GM19099 (cell line): ENCODE data around the gene PLCB4.

ENCODE experiments used
- POLR2A ChIP-seq: IDR thresholded peaks from 3 replicates; pipeline ENCODE4 v1.6.1; 2011; ENCODE audit warnings: low read depth; ENCODE audit not compliant: insufficient read length; ENCODE audit errors: extremely low read depth

Gene PLCB4

GRCh38 chr20:9499126-9499899, 430.4 kb downstream of the PLCB4 start:
- TF ChIP-seq POLR2A = no peak

GRCh38 chr20:9500121-9500520, 431.2 kb downstream of the PLCB4 start:
- TF ChIP-seq POLR2A = no peak

- no peak for TF ChIP-seq POLR2A
Observed at GRCh38 chr20:9501473-9501872, 432.6 kb downstream of the PLCB4 start.

DNA sequence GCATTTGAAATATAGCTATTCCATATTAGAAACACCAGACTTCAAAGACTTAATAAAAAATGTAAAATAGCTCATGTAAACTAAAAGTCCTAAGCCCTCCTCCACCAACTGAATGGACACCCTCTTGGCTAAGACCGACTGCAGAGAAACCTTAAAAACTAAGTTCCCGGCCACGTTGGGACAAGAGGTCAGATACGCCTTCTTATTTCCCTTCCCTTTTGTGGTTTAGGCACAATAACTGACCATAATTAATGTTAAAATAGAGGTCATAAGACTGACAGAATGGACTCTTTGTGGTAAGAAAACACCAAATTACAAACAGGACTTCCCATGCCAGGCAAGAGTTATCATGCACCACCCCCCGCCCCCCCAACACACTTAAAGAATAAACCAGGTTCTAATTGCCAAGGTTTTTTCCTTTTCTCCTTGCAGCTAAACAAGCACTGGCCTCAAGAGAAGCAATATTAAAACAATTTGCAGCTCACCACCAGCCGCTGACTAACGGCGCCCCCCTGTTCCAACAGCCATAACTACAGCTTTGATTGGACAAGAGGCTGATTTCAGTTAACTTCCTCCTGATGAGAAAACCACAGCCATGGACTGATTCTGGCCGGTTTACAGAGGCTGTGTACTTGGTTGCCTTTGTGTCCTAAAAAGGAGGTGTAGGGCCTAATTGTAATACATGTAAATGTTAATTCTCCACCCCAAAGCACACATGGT, 434.8 kb downstream of the PLCB4 start:
- no peak for TF ChIP-seq POLR2A

DNA sequence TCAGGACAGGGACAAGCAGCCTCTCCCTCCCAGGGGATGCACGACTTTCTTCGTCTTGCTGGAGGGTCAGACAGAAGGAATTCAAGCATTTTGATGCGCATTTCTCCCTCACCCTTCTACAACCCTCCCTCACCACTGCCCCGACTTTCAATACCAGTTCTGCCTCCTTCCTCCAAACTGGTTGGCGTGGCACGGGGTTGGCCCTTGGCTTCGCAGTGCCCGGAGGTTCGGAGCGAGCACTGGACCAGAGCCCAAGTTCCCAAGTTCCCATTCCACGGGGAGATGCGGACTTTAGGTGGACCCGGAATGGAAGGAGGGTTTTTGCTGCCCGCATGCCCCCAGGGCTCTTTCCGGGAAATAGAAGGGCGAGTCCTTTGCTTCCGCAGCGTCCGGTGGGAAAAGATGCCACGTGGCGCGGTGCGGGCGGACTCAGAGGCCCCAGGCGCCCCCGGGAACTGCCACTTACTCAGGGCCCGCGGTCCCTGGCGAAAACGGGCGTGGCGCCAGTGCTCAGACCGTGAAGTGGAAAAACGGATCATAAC, 437.5 kb downstream of the PLCB4 start:
- TF ChIP-seq POLR2A = no peak

DNA sequence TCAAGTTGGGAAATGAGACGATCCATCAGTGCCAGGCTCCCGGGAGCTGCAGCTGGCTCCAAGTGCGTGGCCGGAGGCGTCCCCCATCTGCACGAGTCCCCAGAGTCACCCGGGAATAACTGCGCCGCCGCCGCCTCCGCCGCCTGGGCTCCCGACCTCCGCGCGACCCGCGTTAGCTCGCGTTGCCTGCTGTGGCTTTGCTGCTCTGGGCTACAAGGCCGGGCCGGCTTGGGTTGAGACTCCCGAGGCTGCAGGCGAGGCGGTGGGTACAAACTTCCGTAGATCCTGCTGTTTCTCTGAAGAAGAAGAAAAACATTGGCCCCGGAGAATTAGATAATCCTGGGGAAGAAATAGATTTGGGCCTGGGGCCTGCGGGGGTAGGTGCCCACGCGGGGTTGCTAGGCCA, 438.1 kb downstream of the PLCB4 start:
- TF ChIP-seq POLR2A = no peak

- TF ChIP-seq POLR2A = no peak
Observed at GRCh38 chr20:9507544-9508239, 438.8 kb downstream of the PLCB4 start.

DNA sequence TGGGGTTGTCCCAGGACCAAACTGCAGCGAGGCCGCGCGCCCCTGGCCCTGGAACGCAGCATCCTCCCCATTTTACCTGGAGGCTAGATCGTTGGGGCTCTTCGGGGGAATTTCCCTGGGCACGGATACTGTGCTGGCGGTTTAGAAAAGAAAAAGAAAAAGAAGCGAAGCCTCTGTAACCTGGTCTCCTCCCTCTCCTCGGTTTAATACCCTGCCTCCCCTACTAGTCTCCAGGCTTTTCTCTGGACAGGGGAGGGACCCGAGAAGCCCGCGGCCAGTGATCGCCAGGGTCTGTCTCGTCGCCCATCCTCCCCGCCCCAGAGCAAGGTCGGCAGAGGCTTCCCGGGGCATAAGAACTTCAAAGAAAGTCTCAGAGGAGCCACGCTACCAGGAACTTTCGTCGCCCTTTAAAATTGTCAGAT, 439.4 kb downstream of the PLCB4 start:
- no peak for TF ChIP-seq POLR2A

DNA sequence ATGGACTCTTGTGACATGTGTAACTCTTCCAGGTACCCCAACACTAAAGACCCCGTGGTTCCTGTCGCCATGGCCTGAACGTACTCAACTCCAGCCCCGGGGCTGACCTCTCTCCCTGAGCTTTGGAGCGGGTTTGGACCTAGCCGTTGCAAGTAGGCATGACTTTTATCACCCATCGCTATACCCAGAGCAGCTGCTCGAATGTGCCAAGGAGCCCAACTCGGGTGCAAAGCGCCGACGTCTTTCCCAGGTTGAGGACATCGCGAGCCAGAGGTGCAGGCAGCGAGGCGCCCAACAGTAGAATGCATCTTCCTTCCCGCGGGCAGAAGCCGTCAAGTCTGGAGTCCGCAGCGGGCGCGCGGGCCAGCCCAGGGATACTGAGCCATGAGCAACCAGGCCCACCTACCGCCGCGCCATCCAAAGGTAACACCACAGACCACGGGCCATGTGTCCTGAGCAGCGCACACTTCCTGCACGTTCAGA, 439.9 kb downstream of the PLCB4 start:
- no peak for TF ChIP-seq POLR2A

DNA sequence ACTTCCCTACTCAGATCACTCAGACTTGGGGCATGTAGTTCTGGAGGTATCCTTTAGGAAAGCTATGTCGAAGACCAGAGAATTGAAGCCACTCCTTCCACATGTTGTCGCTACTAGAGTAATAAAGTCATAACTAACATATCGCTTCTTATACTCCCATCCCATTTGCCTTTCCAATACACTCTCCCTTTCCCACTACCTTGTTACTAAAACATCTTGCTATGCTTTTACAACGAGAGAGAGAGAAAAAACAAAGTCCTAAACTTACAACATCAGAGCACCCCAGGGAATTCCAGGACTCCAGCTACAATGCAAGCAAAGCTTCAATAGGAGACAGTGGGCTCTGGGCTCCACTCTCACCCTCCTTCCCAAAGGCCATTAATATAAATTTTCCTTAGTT, 440.4 kb downstream of the PLCB4 start:
- TF ChIP-seq POLR2A = no peak

DNA sequence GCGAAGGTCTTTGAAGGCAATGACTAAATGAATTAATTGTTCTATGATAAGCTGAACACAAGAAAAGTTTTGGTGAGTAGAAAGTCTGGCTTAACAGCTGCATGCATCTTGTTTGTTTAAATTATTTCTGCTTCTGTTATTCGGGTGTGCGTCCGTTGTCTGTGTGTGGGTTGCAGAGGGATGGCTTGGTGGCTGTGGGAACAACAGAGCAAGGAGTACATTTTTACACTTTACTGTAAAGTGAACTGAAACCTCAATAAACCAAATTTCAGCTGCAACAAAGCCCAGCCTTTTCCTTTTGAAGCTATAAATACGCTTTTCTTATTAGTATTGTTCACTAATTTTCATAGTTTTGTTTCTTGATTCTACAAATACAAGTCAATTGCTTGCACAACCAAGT, 442.0 kb downstream of the PLCB4 start:
- no peak for TF ChIP-seq POLR2A

- no peak for TF ChIP-seq POLR2A
Observed at GRCh38 chr20:9514072-9514460, 445.2 kb downstream of the PLCB4 start.

- TF ChIP-seq POLR2A = no peak
Observed at GRCh38 chr20:9514461-9515213, 445.8 kb downstream of the PLCB4 start, which contains the start of gene LAMP5. LAMP5 (plus strand) TSS chr20:9514590; CDS start chr20:9514853, 263 bp downstream.

GRCh38 chr20:9515214-9515585, 446.3 kb downstream of the PLCB4 start:
- no peak for TF ChIP-seq POLR2A
